Left colon (tissue), 2 donors: Measurements from ENCODE around the gene MAD2L2. TPM values are rescaled to one million over a fixed set of nuclear protein-coding genes. Genes with fewer than 3 reads are reported as not detected.

Experiments used
- ATAC-seq: fragments of 200-7000 bp; cut with Tn5 transposase; one replicate; pipeline ENCODE4 v1.9.1; 2020; ENCODE audit warnings: mild to moderate bottlenecking, moderate library complexity
- DNase-seq, 2 donors: peaks; one replicate each; pipeline ENCODE4 v3.0.0-alpha.2; 2020
- intact Hi-C, 2 donors: fragments of 100-400 bp; cut with DNase I in 1 of 2; cut with micrococcal nuclease in 1 of 2; formaldehyde crosslinking; loops; one replicate each; pipeline versions ENCODE4 v1.11.2 to v1.14.0; 2022; cut with DNase I, micrococcal nuclease
- total RNA-seq, 2 donors: library from RNA; stranded (reverse); fragmentation: NEBNext Ultra II Directional; extraction: Animal tissue kit (Norgen Biotek cat#: 25700); gene quantifications; one replicate each; pipeline ENCODE4 v1.2.1, GENCODE V29; 2021
- donor health status: DM: no; HTN: no; CAD: no.
- donor health status: DM: yes; HTN: yes; CAD: no.

Gene MAD2L2
- total RNA-seq, 2 donors from 2014 or later: 7.0 to 7.4 TPM

DNA sequence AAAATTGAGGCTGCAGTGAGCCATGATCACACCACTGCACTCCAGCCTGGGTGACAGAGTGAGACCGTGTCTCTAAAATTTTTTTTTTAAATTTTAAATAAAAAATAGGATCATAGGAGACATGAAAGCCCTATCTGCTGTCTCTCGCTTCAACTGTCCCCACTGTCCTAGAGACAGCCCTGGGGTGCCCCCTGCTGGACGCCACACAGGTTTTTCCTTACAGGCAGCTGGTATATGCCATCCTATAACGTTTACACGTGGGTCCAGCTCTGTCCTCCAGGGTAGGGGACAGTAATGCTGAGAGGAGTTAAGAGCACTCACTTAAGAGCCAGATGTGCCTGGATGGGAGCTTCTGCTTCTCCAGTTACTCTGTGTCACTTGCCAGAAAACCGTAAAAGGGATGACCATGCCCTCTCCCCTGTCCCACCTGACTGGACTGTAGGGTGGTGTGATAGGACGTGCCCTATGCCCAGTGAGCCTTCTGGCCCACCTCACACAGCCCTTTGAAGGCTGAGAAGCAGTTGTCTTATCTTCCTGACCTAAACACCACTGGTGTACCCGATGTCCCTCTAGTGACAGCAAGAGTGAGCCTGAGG, 35.2 kb downstream of the MAD2L2 start:
- intact Hi-C loops: loop anchor here in 1 of 2 donors (10.0 kb wide), 1 partner anchor 391 kb away; no protein-coding TSS in a partner anchor

DNA sequence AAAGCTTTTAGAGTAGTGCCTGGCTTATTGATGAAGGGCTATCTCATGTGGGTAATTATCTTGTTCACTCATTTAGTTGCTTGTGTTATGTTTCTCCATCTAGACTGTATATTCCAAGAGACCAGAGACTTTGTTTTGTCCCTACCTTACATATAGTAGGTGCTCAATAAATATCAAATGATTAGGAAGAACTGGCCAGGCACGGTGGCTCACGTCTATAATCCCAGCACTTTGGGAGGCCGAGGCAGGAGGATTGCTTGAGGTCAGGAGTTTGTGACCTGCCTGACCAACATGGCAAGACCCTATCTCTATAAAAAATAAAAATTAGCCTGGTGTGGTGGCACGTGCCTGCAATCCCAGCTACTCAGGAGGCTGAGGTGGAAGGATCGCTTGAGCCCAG, 35.7 kb downstream of the MAD2L2 start:
- intact Hi-C loops: loop anchor here in 1 of 2 donors (10.0 kb wide), 1 partner anchor 390 kb away; no protein-coding TSS in a partner anchor

More for the DNA sequence above, 35.2 kb downstream of the MAD2L2 start:
- DNase-seq (peak; percentile 61 to 90), ATAC-seq (peak; percentile 45)

DNA sequence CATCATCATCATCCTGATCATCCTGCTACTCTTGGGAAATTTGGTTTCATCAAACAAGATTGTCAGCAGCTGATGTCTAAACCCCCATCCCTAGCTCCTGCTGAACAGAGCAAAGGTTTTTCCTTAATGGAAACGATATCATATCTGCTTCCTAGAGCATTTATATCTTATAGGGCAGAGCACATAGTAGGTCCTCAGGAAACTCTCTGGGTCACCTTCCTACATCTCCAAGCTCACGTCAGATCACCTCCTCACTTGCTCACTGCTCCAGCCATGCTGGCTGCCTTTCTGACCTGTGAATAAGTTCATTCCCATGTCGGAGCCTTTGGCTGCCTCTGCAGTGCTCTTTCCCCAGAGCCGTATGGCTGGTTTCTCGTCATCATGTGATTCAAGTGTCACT, 37.2 kb downstream of the MAD2L2 start:
- ATAC-seq (no peak), DNase-seq (no peak)
- intact Hi-C loops: loop anchor here (5.0 to 10.0 kb wide), 4 partner anchors 306 to 606 kb away; no protein-coding TSS in a partner anchor

More for the DNA sequence above, 35.7 kb downstream of the MAD2L2 start:
- DNase-seq (no peak), ATAC-seq (no peak)

DNA sequence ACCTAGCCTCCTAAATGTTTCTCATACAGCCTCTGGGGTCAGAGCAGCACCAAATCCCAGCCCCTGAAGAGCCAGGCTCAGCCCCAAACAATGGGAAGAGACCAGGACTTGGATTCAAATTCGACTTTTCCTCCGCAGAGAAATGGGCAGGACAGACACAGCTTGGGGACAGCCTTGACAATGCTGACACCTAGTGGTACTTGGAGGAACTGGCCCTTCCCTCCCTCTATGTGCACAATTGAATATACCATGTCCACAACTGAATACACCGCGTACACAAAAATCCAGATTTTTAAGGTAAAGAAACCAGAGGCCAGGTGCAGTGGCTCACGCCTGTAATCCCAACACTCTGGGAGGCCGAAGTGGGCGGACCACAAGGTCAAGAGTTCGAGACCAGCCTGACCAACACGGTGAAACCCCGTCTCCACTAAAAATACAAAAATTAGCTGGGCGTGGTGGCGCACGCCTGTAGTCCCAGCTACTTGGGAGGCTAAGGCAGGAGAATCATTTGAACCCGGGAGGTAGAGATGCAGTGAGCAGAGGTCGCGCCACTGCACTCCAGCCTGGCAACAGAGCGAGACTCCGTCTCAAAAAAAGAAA, 38.4 kb downstream of the MAD2L2 start:
- peak; percentile 87 for ATAC-seq
- intact Hi-C loops: loop anchor here (5.0 to 10.0 kb wide), 4 partner anchors 305 to 605 kb away; no protein-coding TSS in a partner anchor
- DNase-seq: peak in 1 of 2 donors; percentile 68

DNA sequence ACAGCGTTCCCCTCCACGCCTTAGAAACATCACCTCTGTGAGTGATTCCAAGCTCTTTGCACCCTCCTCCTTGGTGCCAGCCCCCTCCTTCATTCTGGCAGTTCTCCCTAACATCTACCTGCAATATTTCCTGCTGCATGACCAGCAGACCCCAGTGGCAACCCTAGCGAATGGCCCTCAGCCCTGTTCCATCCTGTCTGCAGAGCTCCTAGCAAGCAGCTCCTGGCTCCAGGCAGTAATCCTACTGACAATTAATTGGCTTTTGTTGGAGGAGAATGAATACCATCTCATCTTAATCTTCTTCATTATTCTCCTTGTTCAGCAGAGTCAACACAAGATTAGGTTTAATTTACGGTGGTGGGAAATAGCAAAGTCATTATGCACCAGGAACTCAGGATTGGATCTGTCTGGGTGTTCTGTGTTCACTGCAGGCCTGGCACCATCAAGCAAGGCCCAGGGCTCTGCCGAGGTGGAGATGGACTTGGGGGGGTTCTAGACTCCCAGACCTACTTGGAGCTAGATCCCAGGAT, 39.1 kb downstream of the MAD2L2 start:
- no peak for DNase-seq
- intact Hi-C loops: loop anchor here (5.0 to 10.0 kb wide), 4 partner anchors 305 to 605 kb away; no protein-coding TSS in a partner anchor
- ATAC-seq: no peak

DNA sequence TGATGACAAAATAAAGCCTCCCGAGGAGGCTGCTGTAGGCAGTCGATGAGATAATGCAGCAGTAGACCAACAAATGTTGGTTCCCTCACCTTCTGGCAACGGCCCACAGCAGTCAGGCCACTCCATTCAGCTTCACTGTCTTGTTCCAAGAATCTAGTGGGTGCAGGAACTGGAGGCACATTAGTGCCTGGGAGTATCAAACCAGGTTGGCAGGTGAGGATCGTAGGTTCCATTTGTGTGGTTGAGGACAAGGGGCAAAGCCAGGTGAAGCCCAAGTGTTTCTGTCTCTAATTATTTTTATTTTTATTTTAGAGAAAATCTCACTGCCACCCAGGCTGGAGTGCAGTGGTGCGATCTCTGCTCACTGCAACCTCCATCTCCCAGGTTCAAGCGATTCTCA, 40.0 kb downstream of the MAD2L2 start:
- ATAC-seq (no peak), DNase-seq (no peak)
- intact Hi-C loops: loop anchor here (5.0 to 10.0 kb wide), 4 partner anchors 304 to 604 kb away; no protein-coding TSS in a partner anchor

DNA sequence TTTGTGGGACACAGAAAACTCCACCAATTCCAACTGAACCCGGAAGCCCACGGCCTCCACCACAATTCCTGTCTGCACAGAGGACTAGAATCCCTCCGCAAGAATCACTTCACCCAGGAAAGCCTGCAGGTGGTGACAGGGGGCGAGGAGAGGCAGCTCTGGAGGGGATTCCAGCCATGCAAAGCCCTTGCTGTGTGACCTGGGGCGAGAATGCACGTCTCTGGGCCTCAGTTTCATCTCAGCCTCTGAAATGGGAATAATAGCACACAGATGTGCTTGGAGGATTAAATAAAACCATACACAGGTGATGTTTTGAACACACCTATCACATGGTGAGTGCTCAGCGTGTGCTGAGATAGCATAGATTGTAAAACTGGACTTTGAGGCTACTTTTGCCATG, 40.8 kb downstream of the MAD2L2 start:
- no peak for ATAC-seq
- intact Hi-C loops: loop anchor here (5.0 to 10.0 kb wide), 4 partner anchors 303 to 603 kb away; no protein-coding TSS in a partner anchor
- no peak for DNase-seq

DNA sequence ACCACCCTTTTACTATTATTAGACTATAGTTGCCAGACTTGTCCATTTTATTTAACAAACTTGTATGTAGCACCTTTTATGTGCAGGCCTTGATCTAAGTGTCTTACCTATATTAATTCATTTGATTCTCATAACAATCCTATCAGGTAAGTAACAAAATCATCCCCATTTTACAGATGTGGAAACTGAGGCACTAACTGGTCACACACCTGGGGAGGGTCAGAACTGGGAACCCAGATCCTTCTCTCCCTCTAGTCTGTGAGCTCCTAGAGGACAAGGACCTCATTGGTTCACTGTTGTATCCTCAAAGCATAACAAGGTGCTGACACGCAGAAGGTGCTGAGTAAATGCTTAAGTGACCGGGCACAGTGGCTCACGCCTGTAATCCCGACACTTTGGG, 41.6 kb downstream of the MAD2L2 start:
- intact Hi-C loops: no loop called here
- ATAC-seq (no peak), DNase-seq (no peak)

DNA sequence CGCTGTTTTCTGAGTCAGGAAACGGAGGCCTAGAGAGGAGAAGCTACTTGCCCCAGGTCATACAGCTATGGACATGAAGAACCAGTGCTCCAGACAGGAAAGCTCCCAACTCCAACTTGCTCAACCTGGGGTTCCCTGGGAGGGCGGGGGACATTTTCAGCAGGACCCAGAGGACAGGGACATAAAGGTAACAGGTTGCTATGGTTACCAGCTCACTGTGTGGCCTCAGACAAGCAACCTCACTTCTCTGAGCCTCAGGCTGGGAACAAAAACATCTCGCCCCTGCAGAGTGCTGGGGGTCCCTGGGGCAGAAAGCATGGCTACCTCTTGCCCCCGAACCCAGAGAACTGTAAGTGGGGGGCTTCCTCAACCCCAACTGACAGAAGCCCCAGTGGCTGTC, 42.8 kb downstream of the MAD2L2 start:
- intact Hi-C loops: no loop called here

DNA sequence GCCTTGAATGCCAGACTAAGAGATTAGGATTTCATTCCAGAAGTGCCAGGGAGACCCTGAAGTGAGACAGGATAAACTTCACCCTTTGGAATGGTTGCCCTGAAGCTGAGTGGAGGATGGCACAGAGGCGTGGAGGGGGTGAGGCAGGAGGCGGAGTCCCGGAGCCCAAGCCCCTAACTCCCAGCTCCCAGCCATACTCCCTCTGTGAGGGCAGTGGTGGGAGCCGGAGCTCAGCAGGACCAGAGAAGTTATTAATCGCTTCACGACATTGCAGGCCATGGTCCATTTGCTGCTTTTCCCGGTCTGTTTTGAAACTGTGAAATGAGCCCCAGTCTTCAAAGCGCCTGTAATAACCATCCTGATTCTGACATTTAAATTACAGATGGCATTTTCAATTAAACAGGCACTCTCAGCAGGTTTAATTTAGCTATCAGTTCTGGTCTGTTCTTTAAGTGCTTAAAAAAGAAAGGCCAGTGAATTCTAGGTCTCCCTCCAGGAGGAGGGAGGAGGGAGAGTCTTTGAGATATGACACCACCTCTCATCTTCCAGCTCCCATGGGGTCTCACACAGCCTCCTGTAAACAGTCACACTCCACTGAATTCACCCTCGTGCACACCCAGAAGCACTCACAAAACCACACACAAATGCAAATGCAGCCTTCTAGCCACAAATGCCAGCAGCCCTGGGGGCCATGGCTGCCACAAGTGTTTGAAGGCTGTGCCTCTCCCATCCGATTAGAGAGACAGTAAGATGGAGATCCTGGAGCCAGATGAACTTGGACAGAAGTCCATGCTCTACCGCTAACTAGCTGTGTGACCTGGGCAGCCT, 46.4 kb downstream of the MAD2L2 start:
- intact Hi-C loops: no loop called here
- DNase-seq: no peak
- ATAC-seq: no peak

More for the DNA sequence above, 42.8 kb downstream of the MAD2L2 start:
- ATAC-seq (no peak), DNase-seq (no peak)

DNA sequence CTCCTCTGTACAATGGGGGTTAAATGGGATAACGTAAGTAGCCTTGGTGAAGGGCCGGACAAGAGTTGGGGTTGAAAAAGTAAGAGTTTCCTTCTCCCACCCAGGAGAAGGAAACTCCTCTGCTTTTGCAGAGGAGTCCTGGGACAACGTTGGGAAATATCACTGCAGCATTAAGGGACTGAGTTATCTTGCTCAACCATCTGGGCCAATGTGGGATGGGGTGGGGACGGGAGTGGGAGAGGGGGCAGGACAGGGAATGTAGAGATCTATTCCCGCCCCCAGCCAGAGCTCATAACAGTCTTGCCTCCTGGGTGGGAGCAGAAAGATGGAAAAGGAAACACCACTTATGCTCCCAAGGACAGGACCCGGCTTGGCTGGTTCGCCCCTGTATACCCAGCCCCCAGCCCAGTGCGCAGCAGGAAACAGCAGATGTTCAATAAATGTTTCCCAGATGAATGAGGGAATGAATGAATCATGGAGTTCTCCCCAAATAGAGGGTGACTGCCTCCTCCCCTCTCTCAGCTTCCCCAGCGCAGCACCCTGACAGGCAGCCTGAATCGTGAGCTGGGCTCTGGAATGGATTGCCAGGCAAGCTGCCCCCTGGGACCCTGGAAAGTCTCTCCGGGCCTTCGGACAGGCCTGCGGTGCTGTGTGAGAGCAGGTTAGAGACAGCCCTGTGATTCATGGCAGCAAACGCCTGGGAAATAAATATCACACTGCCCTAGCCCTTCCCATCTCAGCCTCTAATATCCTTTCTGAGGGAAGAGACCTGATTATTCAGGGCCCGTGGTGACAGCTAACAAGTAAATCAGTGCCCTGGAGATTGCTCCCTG, 51.5 kb downstream of the MAD2L2 start:
- no peak for ATAC-seq
- DNase-seq: no peak
- intact Hi-C loops: no loop called here

DNA sequence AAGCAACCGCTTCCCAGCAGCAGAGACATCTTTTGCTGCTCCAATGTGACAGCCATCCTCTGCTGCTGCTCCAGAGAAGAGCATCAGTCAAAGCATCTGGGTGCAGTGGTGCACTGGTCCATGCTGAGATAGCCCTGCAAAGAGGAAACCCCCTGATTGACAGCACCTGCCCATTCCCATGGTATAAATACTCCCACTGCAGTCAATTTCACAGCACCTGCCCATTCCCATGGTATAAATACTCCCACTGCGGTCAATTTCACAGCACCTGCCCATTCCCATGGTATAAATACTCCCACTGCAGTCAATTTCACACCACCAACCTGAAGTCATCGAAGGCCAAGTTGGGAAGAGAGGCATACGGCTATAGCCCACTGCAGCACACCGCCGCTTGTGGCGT, 52.2 kb downstream of the MAD2L2 start:
- DNase-seq: no peak
- ATAC-seq: no peak
- intact Hi-C loops: no loop called here

DNA sequence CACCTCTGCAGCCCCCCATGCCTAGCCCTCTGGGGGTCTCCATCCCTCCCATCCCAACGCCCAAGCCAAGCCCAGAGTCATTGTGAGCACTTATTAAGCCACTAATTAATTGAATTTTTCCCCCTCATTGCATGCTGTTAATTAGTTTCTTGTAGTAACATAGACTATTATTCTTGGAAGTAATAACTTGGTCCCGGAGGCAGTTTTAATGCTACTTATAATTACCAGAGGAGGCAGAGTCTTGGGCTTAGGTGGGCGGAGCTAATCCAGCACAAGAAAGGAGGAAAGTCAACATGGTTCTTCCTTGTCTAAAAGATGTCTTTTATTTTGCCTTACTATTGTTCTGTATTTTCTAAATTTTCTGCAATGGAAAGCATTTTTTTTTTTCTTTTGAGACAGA, 54.4 kb downstream of the MAD2L2 start:
- no peak for DNase-seq
- no peak for ATAC-seq
- intact Hi-C loops: no loop called here

Other genes starting within 250 kb of the MAD2L2 start
- gene DISP3, start 202.0 kb downstream of the MAD2L2 start, total RNA-seq: under 1 TPM; 0.18 to 0.31 TPM
- 1 to 10 TPM in 1 of 2 donors, under 1 TPM in 1; 0.55 to 1.4 TPM for gene FBXO2, start 26.7 kb downstream of the MAD2L2 start, total RNA-seq
- gene FBXO44, start 26.3 kb downstream of the MAD2L2 start, total RNA-seq: 1 to 10 TPM; 4.0 to 8.1 TPM
- gene FBXO6, start 16.9 kb downstream of the MAD2L2 start, total RNA-seq: 1 to 10 TPM; 6.8 to 8.1 TPM
- gene DRAXIN, start 10.6 kb upstream of the MAD2L2 start, total RNA-seq: under 1 TPM; 0.06 to 0.11 TPM
- 10 to 100 TPM; 12.3 to 16.7 TPM for gene AGTRAP, start 55.0 kb upstream of the MAD2L2 start, total RNA-seq
- not detected for gene C1orf167, start 81.0 kb upstream of the MAD2L2 start, total RNA-seq
- 10 to 100 TPM; 44.8 to 48.2 TPM for gene MTHFR, start 124.8 kb upstream of the MAD2L2 start, total RNA-seq
- 10 to 100 TPM; 14.6 to 20.4 TPM for gene CLCN6, start 125.0 kb upstream of the MAD2L2 start, total RNA-seq
- not detected for gene NPPA, start 166.6 kb upstream of the MAD2L2 start, total RNA-seq
- not detected for gene NPPB, start 177.8 kb upstream of the MAD2L2 start, total RNA-seq
- 100 to 1,000 TPM; 105 to 120 TPM for gene KIAA2013, start 245.3 kb upstream of the MAD2L2 start, total RNA-seq